PC-3 (cell line): ENCODE measurements around the gene RARA. TPM values are rescaled to one million over a fixed set of nuclear protein-coding genes. Genes with fewer than 3 reads are reported as not detected.
A peak's percentile ranks its signal among the peaks of the same experiment; 100 is the strongest.

Experiments used
- ATAC-seq: fragments of 200-7000 bp; cut with Tn5 transposase; 2 replicates; pipeline ENCODE4 v1.9.1; 2020; ENCODE audit warnings: mild to moderate bottlenecking, moderate library complexity
- BruUV-seq: library from RNA; stranded (reverse); fragments of 400-500 nt; replicated peaks from 2 replicates; lab custom pipeline; 2021; lab: Mats Ljungman, UMichigan
- CTCF ChIA-PET: fragments of 300-600 bp; sonication (Branson Sonifier 250); formaldehyde crosslinking; loops from one replicate; lab custom pipeline; 2022; ENCODE audit warnings: antibody characterized with exemption; lab: Charles Lee
- POLR2A ChIA-PET: fragments of 300-600 bp; sonication (Branson Sonifier 250); formaldehyde crosslinking; loops from one replicate; lab custom pipeline; 2022; ENCODE audit warnings: antibody characterized with exemption; ENCODE audit not compliant: unreplicated experiment; lab: Charles Lee
- DNase-seq: peaks from one replicate; pipeline ENCODE4 v3.0.0-alpha.2; 2015
- H2AFZ ChIP-seq: fragments of 300-600 bp; sonication (generic); 2 replicates; pipeline ENCODE4 v1.6.0; 2016; ENCODE audit warnings: antibody characterized with exemption, low read length
- H3F3A ChIP-seq: fragments of 300-600 bp; sonication (generic); one replicate; pipeline ENCODE4 v1.6.0; 2017; ENCODE audit warnings: antibody characterized with exemption, low read length, control low read depth, mild to moderate bottlenecking; ENCODE audit not compliant: unreplicated experiment
- H3K27ac ChIP-seq: fragments of 300-600 bp; sonication (generic); 2 replicates; pipeline ENCODE4 v1.5.1; 2016; ENCODE audit warnings: mild to moderate bottlenecking, low read length
- H3K27me3 ChIP-seq: fragments of 300-600 bp; sonication (generic); 2 replicates; pipeline ENCODE4 v1.6.1; 2016; ENCODE audit warnings: low read length, mixed read lengths
- H3K36me3 ChIP-seq: fragments of 300-600 bp; sonication (generic); 2 replicates; pipeline ENCODE4 v1.6.1; 2016; ENCODE audit warnings: low read depth, mixed run types, low read length, mixed read lengths
- H3K4me1 ChIP-seq: fragments of 300-600 bp; sonication (generic); 2 replicates; pipeline ENCODE4 v1.5.1; 2016; ENCODE audit warnings: low read length; ENCODE audit not compliant: insufficient read depth
- H3K4me2 ChIP-seq: fragments of 300-600 bp; sonication (generic); 2 replicates; pipeline ENCODE4 v1.6.0; 2016; ENCODE audit warnings: low read length
- H3K4me3 ChIP-seq: fragments of 300-600 bp; sonication (generic); 2 replicates; pipeline ENCODE4 v1.5.1; 2016; ENCODE audit warnings: mild to moderate bottlenecking, low read length, mixed read lengths
- H3K79me2 ChIP-seq: fragments of 300-600 bp; sonication (generic); 2 replicates; pipeline ENCODE4 v1.6.1; 2017; ENCODE audit warnings: low read length, mixed read lengths
- H3K9ac ChIP-seq: fragments of 300-600 bp; sonication (generic); 2 replicates; pipeline ENCODE4 v1.6.0; 2016; ENCODE audit warnings: mild to moderate bottlenecking, low read length
- H3K9me2 ChIP-seq: fragments of 300-600 bp; sonication (generic); replicated peaks from 2 replicates; pipeline ENCODE4 v1.6.1; 2016; ENCODE audit warnings: mixed run types, low read length, mixed read lengths
- H3K9me3 ChIP-seq: fragments of 300-600 bp; sonication (generic); 2 replicates; pipeline ENCODE4 v1.6.1; 2016; ENCODE audit warnings: low read length, mixed read lengths
- H4K20me1 ChIP-seq: fragments of 300-600 bp; sonication (generic); 2 replicates; pipeline ENCODE4 v1.6.1; 2016; ENCODE audit warnings: low read length, mixed read lengths
- CTCF ChIP-seq: fragments of 300-600 bp; sonication (generic); conservative IDR thresholded peaks from 2 replicates; pipeline ENCODE4 v1.5.1; 2017; ENCODE audit warnings: antibody characterized with exemption, low read depth, mild to moderate bottlenecking, low read length
- EZH2 ChIP-seq: fragments of 300-600 bp; sonication (generic); IDR thresholded peaks from one replicate; pipeline ENCODE4 v1.6.1; 2017; ENCODE audit warnings: antibody characterized with exemption, mild to moderate bottlenecking, low read length; ENCODE audit not compliant: unreplicated experiment
- EZH2phosphoT487 ChIP-seq: fragments of 300-600 bp; sonication (generic); IDR thresholded peaks from 2 replicates; pipeline ENCODE4 v1.6.1; 2018; ENCODE audit warnings: mild to moderate bottlenecking, antibody characterized with exemption, low read length, borderline replicate concordance
- intact Hi-C: fragments of 100-400 bp; cut with micrococcal nuclease; formaldehyde crosslinking; loops from 2 replicates; pipeline ENCODE4 v1.9.0; 2023
- total RNA-seq: library from RNA; depleted of rRNA; stranded (reverse); fragments of >200 nt; gene quantifications from 2 replicates; pipeline ENCODE4 v1.2.3, GENCODE V29; 2014

The RARA gene
- total RNA-seq, 1 experiment from 2014 or later = 19.6 TPM

GRCh38 chr17:40356990-40357881, 48.3 kb downstream of the RARA start:
- TF ChIP-seq EZH2 (no peak), CTCF (no peak), EZH2phosphoT487 (no peak)
- no peak overlapping the region for H3K27ac ChIP-seq
- H4K20me1 ChIP-seq = no peaks in the 10 kb centered on the region
- H3K9ac ChIP-seq = no peak overlapping the region
- no peaks in the 10 kb centered on the region for H3K79me2 ChIP-seq
- ATAC-seq = no peak
- ChIA-PET CTCF (interaction anchor here (0.6 kb wide), 1 partner anchor 24 kb away, joined by 5 read pairs; no protein-coding TSS in a partner anchor), POLR2A (no interaction called here)
- no peak overlapping the region for H2AFZ ChIP-seq
- no peak overlapping the region for H3K4me2 ChIP-seq
- H3F3A ChIP-seq = no peaks in the 10 kb centered on the region
- H3K36me3 ChIP-seq = peaks cover 2% of the 10 kb centered on the region; the same call in 1 of the 2 replicates
- H3K9me3 ChIP-seq = no peaks in the 10 kb centered on the region
- H3K4me3 ChIP-seq = no peak overlapping the region
- no peaks in the 10 kb centered on the region for H3K4me1 ChIP-seq
- no peaks in the 10 kb centered on the region for H3K27me3 ChIP-seq
- DNase-seq = no peak
- BruUV-seq = no TSS peak
- intact Hi-C loops = no loop called here
- no peaks in the 10 kb centered on the region for H3K9me2 ChIP-seq

DNA sequence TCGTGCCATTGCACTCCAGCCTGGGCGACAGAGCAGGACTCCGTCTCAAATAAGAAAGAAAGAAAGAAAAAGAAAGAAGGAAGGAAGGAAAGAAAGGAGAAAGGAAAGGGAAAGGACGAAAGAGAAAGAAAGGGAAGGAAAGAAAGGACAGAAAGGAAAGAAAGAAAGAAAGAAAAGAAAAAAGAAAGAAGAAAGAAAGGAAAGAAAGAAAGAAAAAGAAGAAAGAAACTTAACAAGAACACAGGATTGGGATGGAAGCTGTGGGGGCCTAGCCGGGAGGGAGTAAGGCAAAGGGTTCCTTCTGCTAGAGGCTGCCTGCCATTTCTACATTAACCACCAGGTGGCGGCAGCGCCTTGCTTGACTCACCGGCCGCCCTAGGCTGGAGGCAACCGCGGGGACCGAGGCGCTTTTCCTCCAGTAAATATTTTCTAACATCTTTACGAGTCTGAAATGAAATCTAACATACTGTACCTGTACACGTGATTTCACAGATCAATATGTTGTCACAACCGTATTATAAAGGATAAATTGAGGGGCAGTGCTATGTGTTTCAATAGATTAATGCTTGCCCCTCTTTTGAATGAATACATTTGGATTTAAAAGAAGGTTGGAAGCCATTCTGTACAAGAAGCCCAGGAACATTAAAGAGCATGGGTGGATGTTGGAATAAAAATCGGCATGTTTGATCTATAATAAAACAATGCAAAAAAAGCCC, 49.5 kb downstream of the RARA start:
- H3K9me2 ChIP-seq = no peaks in the 10 kb centered on the region
- H3K27me3 ChIP-seq = no peaks in the 10 kb centered on the region
- no peaks in the 10 kb centered on the region for H3F3A ChIP-seq
- BruUV-seq = no TSS peak
- H2AFZ ChIP-seq = peak overlapping the region; percentile 85
- no peaks in the 10 kb centered on the region for H3K79me2 ChIP-seq
- no peaks in the 10 kb centered on the region; the same call in 1 of the 2 replicates for H3K36me3 ChIP-seq
- no peaks in the 10 kb centered on the region for H3K4me1 ChIP-seq
- H3K9me3 ChIP-seq = no peaks in the 10 kb centered on the region
- H3K4me2 ChIP-seq = peak overlapping the region; percentile 86
- ChIA-PET CTCF (interaction anchor here (0.5 to 0.7 kb wide), 2 partner anchors 40 to 1326 kb away, joined by 4 to 5 read pairs; no protein-coding TSS in a partner anchor), POLR2A (interaction anchor here (0.7 kb wide), 1 partner anchor 37 kb away, joined by 3 read pairs; no protein-coding TSS in a partner anchor)
- peak overlapping the region; percentile 59 for H3K4me3 ChIP-seq
- ATAC-seq = peak; percentile 70
- intact Hi-C loops = loop anchor here (1.0 to 2.0 kb wide), 2 partner anchors 55 to 58 kb away; partner anchors contain the start of gene TOP2A
- H3K27ac ChIP-seq = no peak overlapping the region
- H4K20me1 ChIP-seq = no peaks in the 10 kb centered on the region
- peak; percentile 81 for TF ChIP-seq CTCF
- no peak for TF ChIP-seq EZH2
- TF ChIP-seq EZH2phosphoT487 = no peak
- DNase-seq = peak; percentile 87
- no peak overlapping the region for H3K9ac ChIP-seq
